Stimulated activated CD8-positive, alpha-beta memory T cell treated with anti-CD3 and anti-CD28 coated beads, Interleukin-2, amount 100 ng/mL, for 48 hours (primary cell): Measurements from ENCODE around the gene SBF2.
A peak's percentile ranks its signal among the peaks of the same experiment; 100 is the strongest.
"Not testable (repeated sequence)": the region's sequence is repeated elsewhere in the genome, so short reads cannot be mapped to it uniquely, and the experiment has no call there.

Experiments used
- DNase-seq, 2 donors: peaks; one replicate each; pipeline ENCODE4 v3.0.0-alpha.2; 2020; ENCODE audit warnings: low read depth in 2 of 2

SBF2 gene

DNA sequence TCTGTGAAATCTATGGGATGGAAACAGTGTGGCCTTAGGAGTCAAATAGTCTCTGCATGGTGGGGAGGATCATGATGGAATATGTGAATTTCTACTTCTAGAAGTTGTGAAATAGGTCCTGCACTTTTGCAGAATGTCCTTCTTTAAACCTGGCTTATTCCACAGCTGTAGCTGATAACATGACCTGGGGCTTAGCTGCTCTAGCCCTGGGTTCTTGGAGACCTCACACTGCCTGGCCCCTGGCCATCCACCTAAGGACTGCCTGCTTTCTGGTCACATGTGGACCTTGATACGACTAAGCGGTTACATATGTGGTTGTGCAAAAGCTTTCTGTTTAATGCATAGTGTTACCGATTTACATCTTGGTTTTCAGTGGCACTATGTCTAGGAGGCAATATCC lies 541.9 kb downstream of the SBF2 start:
- no peak for DNase-seq

DNA sequence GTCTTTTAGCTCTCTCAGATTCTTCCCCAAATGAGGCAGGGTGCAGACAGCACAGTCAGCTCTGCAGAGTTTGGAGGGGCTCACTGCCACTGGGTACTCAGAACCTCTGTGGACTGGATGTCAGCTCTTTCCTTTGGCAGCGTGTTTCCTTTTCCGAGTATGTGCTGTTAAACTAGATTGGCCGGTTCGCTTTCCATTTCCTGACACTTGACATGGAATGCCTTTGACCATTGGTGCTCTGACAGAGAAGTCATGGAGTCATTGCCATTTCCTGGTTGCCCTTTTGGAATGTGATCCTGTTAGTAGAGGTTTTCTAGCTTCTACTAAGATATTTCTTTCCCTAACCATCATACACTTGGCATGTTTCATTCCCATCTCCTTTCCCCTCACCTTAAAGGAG lies 543.5 kb downstream of the SBF2 start:
- no peak for DNase-seq

DNA sequence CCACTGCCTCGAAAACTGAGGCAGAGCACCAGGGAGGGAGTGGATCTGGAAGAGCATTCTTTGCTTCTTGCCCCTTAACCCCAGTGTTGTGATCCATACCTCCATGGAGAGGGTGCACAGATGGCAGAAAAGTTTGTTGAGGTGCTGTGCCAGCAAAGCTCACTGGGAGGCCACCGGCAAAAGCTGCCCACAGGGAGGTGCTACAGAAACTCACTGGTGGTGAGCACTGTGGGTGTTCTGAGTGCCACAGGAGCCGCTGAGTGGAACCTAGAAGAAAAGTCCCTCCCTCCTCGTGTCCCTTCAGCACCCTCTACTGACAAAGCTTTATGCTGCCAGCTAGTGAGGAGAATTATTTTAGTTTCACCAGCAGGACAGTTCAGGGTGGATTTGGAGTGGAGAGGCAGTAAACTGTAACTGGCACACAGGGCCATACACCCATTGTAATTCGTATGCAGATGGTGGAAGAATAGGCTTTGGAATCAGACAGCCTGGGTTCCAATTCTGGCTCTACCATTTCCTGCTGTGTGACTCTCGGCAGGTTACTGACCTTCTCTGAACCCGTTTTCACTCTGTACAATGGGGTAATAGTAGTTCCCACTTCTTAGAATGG lies 545.6 kb downstream of the SBF2 start:
- DNase-seq: peak; percentile 41 to 50

DNA sequence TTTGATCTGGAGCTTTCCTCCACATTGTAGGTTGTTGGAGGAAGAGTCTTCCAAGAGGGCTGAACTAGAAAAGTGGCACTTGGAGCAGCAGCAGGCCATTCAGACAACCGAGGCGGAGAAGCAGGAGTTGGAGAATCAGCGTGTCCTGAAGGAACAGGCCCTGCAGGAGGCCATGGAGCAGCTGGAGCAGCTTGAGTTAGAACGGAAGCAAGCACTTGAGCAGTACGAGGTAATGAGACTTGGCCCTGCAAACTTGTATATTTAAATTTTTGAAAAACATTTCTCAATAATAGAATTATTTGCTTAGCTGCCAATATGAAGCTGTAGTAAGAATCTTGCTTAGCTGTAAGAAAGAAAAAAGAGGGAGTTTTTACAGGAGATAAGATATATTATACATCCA lies 546.2 kb downstream of the SBF2 start:
- no peak for DNase-seq

DNA sequence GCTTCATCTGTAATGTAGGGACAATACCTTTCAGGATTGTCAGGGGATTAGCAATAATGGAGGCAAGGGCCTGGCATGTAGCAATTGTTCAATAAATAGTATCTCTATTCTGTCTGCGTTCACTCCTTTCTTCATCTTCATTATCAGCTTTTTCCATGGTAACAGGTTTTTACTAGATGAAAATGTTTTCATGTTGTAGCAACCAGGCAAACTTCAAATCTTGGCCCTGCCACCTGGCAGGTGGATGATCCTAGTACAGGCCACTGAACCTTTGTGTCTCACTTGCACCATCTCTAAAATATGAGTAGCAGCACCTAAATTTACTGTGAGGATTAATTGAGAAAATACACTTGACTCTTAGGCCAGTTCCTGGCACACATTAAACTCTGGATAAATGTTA lies 546.8 kb downstream of the SBF2 start:
- DNase-seq: no peak

DNA sequence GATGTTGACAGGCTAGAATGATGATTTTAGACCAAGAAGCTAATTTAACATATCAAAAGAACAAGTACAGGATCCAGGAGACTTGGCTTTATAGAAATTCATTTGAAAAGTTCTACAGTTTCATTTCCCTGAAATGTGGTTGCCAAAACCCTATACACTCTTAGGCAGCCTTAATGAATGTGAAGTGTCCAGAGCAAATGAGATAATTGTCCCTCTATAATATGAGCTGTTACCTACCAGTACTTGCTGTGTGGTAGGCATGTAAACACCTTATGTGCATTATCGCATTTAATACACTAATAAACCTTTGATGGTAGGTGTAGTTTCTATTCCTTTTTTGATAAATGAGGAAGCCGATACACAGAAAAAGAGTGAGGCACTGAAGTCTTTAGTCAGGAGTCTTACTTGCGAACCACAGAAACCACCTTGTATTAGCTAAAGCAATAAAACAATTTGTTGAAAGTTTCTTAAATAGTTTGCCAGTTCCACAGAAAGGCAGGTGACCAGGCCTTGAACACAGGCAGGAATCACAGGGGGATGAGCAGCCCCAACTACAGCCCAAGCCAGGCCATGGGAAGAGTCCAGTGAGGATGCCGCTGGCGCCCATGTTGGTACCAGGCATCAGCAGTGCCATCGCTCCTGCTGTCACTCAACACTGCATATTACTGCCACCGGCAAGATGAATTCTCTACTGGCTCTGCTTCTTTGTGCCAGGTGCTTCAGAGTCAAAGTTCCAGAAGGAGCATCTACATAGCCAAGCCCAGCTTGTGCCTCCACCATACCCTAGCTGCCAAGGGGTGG lies 548.4 kb downstream of the SBF2 start:
- no peak for DNase-seq

DNA sequence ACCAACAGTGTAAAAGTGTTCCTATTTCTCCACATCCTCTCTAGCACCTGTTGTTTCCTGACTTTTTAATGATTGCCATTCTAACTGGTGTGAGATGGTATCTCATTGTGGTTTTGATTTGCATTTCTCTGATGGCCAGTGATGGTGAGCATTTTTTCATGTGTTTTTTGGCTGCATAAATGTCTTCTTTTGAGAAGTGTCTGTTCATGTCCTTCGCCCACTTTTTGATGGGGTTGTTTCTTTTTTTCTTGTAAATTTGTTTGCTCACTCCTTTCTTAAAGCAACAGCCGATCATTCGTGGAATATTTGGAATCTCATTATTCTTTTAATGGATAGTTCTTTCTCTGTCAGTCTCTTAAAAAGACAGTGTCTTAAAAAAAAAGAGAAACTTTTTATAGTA lies 550.5 kb downstream of the SBF2 start:
- DNase-seq: not testable (repeated sequence)

DNA sequence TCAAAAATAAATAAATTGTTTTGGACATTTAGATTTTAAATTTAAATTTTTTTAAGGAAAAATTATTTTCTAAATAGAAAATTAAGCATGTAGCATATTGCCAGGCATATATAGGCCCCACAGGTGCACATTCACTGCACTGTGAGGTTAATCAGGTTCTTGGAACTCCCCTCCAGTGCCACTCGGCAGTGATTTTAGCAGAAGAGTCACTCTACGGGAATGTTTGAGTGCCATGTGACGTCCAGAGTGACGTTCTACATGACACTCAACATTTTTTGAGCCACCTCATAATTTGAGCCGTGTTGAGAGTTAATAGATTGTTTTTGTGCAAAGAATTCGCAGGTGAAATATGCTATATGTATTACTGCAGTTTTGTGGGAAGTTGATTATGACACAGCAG lies 552.8 kb downstream of the SBF2 start:
- no peak for DNase-seq

DNA sequence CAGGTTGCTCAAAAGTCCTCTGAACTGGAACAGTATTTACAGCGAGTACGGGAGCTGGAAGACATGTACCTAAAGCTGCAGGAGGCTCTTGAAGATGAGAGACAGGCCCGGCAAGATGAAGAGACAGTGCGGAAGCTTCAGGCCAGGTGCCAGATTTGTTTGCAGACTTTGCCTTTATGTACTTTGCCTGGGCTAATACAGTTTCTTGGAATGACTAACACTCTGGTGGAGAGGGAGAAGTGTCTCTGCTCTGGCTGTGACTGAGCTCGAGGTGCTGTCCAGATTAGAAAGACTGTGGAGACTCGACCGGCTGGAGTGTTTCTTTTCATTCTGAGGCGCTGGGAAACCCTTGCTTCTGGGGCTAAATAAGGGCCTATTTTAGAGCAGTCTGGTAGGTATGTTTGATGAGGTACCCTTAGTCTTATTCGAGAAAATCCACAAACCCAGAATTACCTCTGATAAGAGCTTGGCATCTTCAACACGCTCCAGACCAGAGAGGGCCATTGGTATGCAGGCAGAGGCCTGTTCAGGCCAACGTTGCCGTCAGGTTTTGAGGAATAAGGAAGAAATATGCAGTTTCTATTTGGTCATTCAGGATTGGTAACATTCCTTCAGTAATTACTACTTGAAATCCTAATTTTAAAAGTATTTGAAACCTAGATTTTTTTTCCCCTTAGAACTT lies 553.7 kb downstream of the SBF2 start:
- no peak for DNase-seq

DNA sequence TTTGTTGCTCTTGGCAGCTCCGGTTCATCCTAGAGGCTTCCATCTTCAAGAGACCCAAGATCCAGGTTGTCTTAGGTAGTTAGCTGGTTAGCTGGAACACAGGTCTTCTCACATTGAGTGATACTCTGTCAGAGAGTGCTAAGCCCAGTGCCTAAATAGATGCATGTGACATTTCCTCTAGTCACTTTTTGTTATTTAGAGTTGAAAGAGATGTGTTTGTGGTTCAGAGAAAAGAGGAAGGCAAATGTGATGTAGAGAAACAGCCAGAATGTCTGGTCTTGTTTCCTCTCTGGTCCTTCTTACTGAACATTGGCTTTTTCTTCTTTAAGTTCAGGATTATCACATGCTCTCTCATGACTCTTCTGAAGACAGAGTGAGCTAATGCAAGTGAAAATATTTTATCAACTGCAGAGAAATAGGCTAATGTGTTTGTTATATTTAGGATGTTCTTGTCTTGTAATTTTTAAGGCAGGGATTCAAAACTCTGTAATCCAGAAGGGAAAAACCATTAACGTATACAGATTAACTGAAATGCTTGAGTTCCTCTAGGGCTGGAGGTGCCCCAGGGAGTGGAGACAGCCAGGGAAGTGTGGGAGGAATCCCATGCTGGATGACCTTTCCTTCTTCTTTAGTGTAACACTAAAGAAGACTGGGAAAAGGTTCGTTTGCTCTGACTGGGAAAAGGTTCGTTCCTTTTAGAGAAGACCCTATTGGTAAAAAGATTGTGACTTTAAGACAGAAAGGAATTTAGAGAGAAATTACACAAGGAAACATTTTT lies 554.7 kb downstream of the SBF2 start:
- no peak for DNase-seq

DNA sequence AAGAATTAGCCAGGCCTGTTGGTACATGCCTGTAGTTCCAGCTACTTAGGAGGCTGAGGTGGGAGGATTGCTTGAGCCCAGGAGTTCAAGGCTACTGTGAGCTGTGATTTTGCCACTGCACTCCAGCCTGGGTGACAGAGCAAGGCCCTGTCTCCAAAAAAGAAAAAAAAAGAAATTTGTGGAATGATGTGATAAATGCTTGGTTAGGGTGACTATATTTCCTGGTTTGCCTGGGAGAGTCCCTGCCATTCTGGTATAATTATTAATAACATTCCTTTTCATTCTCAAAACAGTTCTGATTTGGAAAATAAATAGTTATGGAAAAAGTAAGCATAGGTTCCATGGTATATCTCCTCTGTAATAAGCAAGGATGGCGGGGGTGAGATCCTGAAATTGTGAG lies 555.3 kb downstream of the SBF2 start:
- DNase-seq: no peak

DNA sequence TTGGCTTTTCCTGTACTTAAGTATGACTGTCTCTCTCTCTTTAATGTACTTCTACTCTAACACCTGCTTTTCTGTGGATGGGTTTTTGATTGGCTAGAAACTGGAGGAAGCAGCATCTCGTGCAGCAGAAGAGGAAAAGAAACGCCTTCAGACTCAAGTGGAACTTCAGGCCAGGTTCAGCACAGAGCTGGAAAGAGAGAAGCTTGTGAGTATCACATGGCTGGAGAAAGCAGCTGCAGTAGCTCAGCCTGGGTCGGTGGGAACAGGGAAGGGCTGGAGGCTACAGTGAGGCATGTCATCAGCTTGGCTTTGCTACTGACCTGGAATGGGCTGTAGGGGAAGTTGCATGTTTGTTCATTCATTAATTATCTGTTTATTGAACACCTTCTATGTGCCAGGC lies 555.9 kb downstream of the SBF2 start:
- no peak for DNase-seq

DNA sequence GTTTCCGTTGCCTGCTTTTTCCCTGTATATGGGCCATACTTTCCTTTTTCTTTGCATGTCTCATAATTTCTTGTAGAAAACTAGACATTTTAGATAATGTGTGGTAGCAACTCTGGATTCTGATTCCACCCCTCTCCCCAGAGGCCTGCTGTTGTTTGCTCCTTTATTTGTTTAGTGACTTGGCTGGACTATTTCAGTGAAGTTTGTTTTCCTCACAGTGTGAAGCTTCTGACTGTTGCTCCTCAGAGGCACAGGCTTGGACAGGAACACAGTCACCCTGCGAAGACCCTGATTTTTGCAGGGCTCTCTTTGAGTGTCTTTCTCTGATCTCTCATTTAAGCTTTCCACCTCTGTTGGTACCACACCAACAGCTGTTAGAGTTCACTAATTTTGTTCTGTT lies 557.7 kb downstream of the SBF2 start:
- DNase-seq: no peak

DNA sequence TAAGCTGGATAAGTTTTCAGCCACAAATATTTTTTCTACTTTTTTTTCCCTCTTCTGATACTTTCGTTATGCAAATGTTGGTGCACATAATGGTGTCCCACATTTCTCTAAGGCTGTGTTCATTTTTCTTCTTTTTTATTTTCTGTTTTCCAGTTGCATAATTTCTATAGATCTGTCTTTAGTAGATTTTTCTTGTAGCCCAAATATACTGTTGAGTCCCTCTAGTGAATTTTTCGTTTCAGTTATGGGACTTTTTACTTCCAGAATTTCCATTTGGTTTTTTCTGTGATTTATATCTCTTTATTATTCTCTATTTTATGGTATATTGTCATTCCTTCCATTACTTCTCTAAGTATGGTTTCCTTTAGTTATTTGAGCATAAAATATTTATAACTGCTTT lies 558.1 kb downstream of the SBF2 start:
- no peak for DNase-seq

DNA sequence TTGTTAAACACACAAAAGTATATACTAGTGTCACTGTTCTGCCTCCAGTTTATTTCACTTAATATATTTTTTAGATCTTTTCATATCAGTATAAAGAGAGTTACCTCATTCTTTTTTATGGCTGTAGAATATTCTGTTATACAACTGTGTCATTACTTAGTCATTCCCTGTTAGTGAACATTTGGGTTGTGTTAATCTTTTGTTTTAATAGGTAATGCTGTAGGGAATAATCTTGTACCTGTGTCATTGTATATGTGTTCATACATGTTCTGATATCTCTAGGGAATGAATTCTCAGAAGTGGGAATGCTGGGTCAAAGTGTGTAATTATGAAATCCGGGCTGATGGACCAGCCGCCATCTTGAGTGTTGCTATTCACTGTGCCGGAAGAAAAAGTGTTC lies 558.8 kb downstream of the SBF2 start:
- no peak for DNase-seq

DNA sequence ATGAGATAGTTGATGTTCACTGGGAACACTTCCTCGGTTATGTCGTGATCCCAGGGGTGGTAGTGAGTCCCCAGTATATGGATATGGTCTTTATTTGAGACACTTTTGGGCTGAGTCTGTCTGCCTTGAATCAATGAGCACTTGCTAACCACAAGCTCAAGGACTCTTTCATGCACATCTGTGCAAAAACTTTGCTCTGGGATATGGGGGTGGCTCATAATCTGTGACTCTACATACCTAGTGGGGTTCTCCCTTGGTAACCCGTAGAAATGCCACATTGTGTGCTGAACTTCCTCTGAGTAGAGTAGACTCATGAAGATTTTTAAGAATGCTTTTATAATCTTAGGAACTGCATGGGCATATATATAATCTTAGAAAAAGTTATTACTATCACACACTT lies 560.8 kb downstream of the SBF2 start:
- no peak for DNase-seq

DNA sequence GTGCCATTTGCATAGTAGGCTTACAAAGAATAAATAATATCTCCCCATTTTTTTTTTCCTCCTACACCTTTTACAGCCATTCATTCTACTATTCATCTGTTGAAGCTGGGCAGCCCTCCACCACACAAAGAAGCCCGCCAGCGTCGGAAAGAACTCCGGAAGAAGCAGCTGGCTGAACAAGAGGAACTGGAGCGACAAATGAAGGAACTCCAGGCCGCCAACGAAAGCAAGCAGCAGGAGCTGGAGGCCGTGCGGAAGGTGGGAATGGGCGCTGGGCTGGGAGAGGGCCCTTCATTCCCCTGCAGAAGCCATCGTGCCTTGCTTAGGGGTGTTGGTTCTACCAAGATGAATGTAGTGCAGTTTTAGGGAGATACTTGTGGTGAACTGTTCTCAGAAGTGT lies 561.6 kb downstream of the SBF2 start:
- no peak for DNase-seq

DNA sequence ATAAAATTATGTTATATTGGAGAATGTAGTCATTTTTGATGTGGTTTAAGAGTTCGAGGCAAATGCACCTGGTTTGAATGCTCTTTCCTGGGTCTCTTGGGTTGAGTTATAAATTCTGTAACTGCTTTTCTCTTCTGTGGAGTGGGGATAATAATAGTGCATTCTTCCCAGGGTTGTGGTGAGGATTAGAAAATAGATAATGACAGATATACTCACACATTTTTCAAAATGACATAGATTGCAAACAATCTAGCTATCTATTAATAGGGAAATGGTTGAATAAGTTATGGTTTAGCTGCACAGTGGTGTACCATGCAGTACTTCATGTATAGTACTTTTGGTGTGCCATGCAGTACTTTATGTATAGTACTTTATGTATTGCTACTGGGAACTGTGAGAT lies 562.8 kb downstream of the SBF2 start:
- no peak for DNase-seq
